H1 (cell line): ENCODE results near the gene CD300C. TPM values are rescaled to one million over a fixed set of nuclear protein-coding genes. Genes with fewer than 3 reads are reported as not detected.
"Not testable (repeated sequence)": the region's sequence is repeated elsewhere in the genome, so short reads cannot be mapped to it uniquely, and the experiment has no call there.

ENCODE experiments used
- CTCF ChIA-PET: fragments of 300-600 bp; sonication (Branson Sonifier 250); formaldehyde crosslinking; loops from one replicate; lab custom pipeline; 2021; ENCODE audit not compliant: partially characterized antibody; lab: Charles Lee
- POLR2A ChIA-PET: fragments of 300-600 bp; sonication (Branson Sonifier 250); formaldehyde crosslinking; loops from one replicate; lab custom pipeline; 2021; ENCODE audit warnings: inconsistent platforms; ENCODE audit not compliant: partially characterized antibody; lab: Charles Lee
- DNase-seq, 2 experiments: peaks; one replicate each; pipeline versions ENCODE4 v3.0.0 to v3.0.0-alpha.2; 2010 to 2022; ENCODE audit warnings: low spot score in 2 of 2, low read depth in 1 of 2, mixed read lengths in 1 of 2
- FAIRE-seq: peaks from 2 replicates; lab custom pipeline; 2011; peaks lifted over from hg19 to GRCh38; lab: Jason Lieb, UNC
- H2AFZ ChIP-seq: 2 replicates; pipeline ENCODE4 v1.8.1; 2012; ENCODE audit warnings: low read length, inconsistent platforms
- H2AK5ac ChIP-seq: 2 replicates; pipeline ENCODE4 v1.6.1; 2013; ENCODE audit warnings: low read depth, low read length
- H2BK120ac ChIP-seq: replicated peaks from 2 replicates; pipeline ENCODE3; 2013; ENCODE audit warnings: low read depth, low read length, inconsistent platforms
- H2BK12ac ChIP-seq: 2 replicates; pipeline ENCODE4 v1.6.1; 2013; ENCODE audit warnings: low read depth, low read length
- H2BK15ac ChIP-seq: 2 replicates; pipeline ENCODE4 v1.6.1; 2013; ENCODE audit warnings: low read length
- H2BK20ac ChIP-seq: 2 replicates; pipeline ENCODE4 v1.6.1; 2013; ENCODE audit warnings: low read length
- H2BK5ac ChIP-seq: 2 replicates; pipeline ENCODE4 v1.6.1; 2013; ENCODE audit warnings: low read depth, low read length
- H3K14ac ChIP-seq: 2 replicates; pipeline ENCODE4 v1.6.1; 2013; ENCODE audit warnings: inconsistent platforms; ENCODE audit not compliant: insufficient read length
- H3K18ac ChIP-seq: 2 replicates; pipeline ENCODE4 v1.6.1; 2013; ENCODE audit warnings: low read length; ENCODE audit errors: extremely low read depth
- H3K23ac ChIP-seq: 2 replicates; pipeline ENCODE4 v1.6.1; 2013; ENCODE audit warnings: inconsistent platforms; ENCODE audit not compliant: insufficient read length
- H3K23me2 ChIP-seq: 2 replicates; pipeline ENCODE4 v1.6.1; 2013; ENCODE audit warnings: low read depth, low read length
- H3K27ac ChIP-seq: 2 replicates; pipeline ENCODE4 v1.6.1; 2011; ENCODE audit warnings: low read depth, low read length, inconsistent platforms
- H3K27me3 ChIP-seq, 4 experiments: replicated peaks in 1 of 4; 1 replicate in 1 of 4; 2 replicates in 3 of 4; pipeline versions ENCODE4 v1.6.1 to v1.8.1; 2011 to 2013; ENCODE audit warnings: low read length in 3 of 4, mild to moderate bottlenecking in 3 of 4, inconsistent platforms in 2 of 4, mixed read lengths in 2 of 4, moderate library complexity in 1 of 4; ENCODE audit not compliant: control insufficient read depth in 3 of 4, insufficient read depth in 3 of 4; ENCODE audit errors: extremely low read depth in 1 of 4
- H3K36me3 ChIP-seq, 4 experiments: 2 replicates each; pipeline versions ENCODE4 v1.6.1 to v1.8.1; 2011 to 2013; ENCODE audit warnings: mild to moderate bottlenecking in 4 of 4, low read length in 3 of 4, moderate library complexity in 2 of 4, control low read depth in 1 of 4, inconsistent platforms in 1 of 4; ENCODE audit not compliant: insufficient read depth in 4 of 4, control insufficient read depth in 2 of 4
- H3K4ac ChIP-seq: replicated peaks from 2 replicates; pipeline ENCODE3; 2013; ENCODE audit warnings: low read length, low read depth, mixed read lengths, inconsistent platforms; ENCODE audit not compliant: insufficient read length
- H3K4me1 ChIP-seq, 4 experiments: replicated peaks in 1 of 4; 1 replicate in 1 of 4; 2 replicates in 3 of 4; pipeline versions ENCODE4 v1.6.1 to v1.8.1; 2011 to 2013; ENCODE audit warnings: low read length in 3 of 4, inconsistent platforms in 2 of 4, mixed read lengths in 1 of 4; ENCODE audit not compliant: insufficient read depth in 4 of 4, control insufficient read depth in 3 of 4
- H3K4me2 ChIP-seq, 2 experiments: 2 replicates each; pipeline versions ENCODE4 v1.6.1 to v1.8.1; 2011 to 2013; ENCODE audit warnings: low read depth in 2 of 2, low read length in 2 of 2, control low read depth in 1 of 2, inconsistent platforms in 1 of 2, mild to moderate bottlenecking in 1 of 2; ENCODE audit not compliant: insufficient read depth in 1 of 2
- H3K4me3 ChIP-seq, 4 experiments: fragments of 200-600, 300-600 bp in 1 of 4; sonication (generic), shearing (Covaris generic), sonication (Bioruptor Twin) in 1 of 4; 2 replicates each; pipeline versions ENCODE4 v1.5.1 to v1.8.1; 2011 to 2016; ENCODE audit warnings: low read length in 4 of 4, low read depth in 3 of 4, control low read depth in 2 of 4, inconsistent platforms in 2 of 4, mild to moderate bottlenecking in 2 of 4, mixed read lengths in 1 of 4, moderate library complexity in 1 of 4; ENCODE audit not compliant: insufficient read depth in 2 of 4; ENCODE audit errors: extremely low read depth in 1 of 4
- H3K56ac ChIP-seq: replicated peaks from 2 replicates; pipeline ENCODE3; 2013; ENCODE audit warnings: low read depth, mild to moderate bottlenecking, mixed read lengths, low read length, inconsistent platforms; ENCODE audit not compliant: insufficient read length
- H3K79me1 ChIP-seq: 2 replicates; pipeline ENCODE4 v1.6.1; 2013; ENCODE audit warnings: low read depth, low read length, control low read depth
- H3K79me2 ChIP-seq, 2 experiments: 2 replicates each; pipeline versions ENCODE4 v1.6.1 to v1.8.1; 2012 to 2013; ENCODE audit warnings: low read length in 2 of 2, mild to moderate bottlenecking in 2 of 2, inconsistent platforms in 1 of 2; ENCODE audit not compliant: insufficient read depth in 2 of 2, control insufficient read depth in 1 of 2
- H3K9ac ChIP-seq, 4 experiments: replicated peaks in 1 of 4; 1 replicate in 1 of 4; 2 replicates in 3 of 4; pipeline versions ENCODE4 v1.6.1 to v1.8.1; 2011 to 2013; ENCODE audit warnings: low read depth in 3 of 4, low read length in 3 of 4, control low read depth in 2 of 4, mild to moderate bottlenecking in 2 of 4, moderate library complexity in 2 of 4, inconsistent platforms in 1 of 4; ENCODE audit errors: extremely low read depth in 1 of 4
- H3K9me3 ChIP-seq, 2 experiments: 2 replicates each; pipeline versions ENCODE4 v1.6.1 to v1.8.1; 2012 to 2013; ENCODE audit warnings: mild to moderate bottlenecking in 2 of 2, moderate library complexity in 2 of 2, control low read depth in 1 of 2, inconsistent platforms in 1 of 2, low read depth in 1 of 2, low read length in 1 of 2, mixed read lengths in 1 of 2; ENCODE audit not compliant: insufficient read depth in 2 of 2
- H4K20me1 ChIP-seq, 2 experiments: replicated peaks in 1 of 2; 2 replicates each; pipeline versions ENCODE3 to v1.8.1; 2011 to 2013; ENCODE audit warnings: inconsistent platforms in 2 of 2, low read length in 2 of 2, mild to moderate bottlenecking in 1 of 2; ENCODE audit not compliant: insufficient read depth in 2 of 2, control insufficient read depth in 1 of 2
- H4K5ac ChIP-seq: 2 replicates; pipeline ENCODE4 v1.6.1; 2013; ENCODE audit warnings: low read length, low read depth, mixed read lengths, inconsistent platforms; ENCODE audit not compliant: insufficient read length
- H4K8ac ChIP-seq: 2 replicates; pipeline ENCODE4 v1.8.0; 2013; ENCODE audit warnings: mild to moderate bottlenecking, moderate library complexity, low read length, inconsistent platforms; ENCODE audit not compliant: insufficient read depth; ENCODE audit errors: extremely low read depth
- H4K91ac ChIP-seq: replicated peaks from 2 replicates; pipeline ENCODE3; 2013; ENCODE audit warnings: low read length, mixed read lengths, inconsistent platforms; ENCODE audit not compliant: insufficient read length
- WGBS, 2 experiments: shearing (Covaris generic) in 1 of 2; methylation state at CpG; one replicate each; pipeline versions ENCODE4 v1.1.6 to v1.1.7; 2013 to 2015; ENCODE audit warnings: low lambda C conversion rate in 2 of 2, mixed read lengths in 2 of 2, inconsistent platforms in 1 of 2, low coverage in 1 of 2, missing lambda C conversion rate in 1 of 2; ENCODE audit not compliant: insufficient replicate concordance in 2 of 2, insufficient coverage in 1 of 2, insufficient read length in 1 of 2; ENCODE audit errors: extremely low coverage in 1 of 2, missing lambda C conversion rate in 1 of 2; 5-methylcytosine and 5-hydroxymethylcytosine counted together
- polyA plus RNA-seq, 7 experiments: library from polyadenylated mRNA; depleted of rRNA in 3 of 7; stranded (reverse) in 5 of 7; unstranded in 2 of 7; fragments of >200 nt in 5 of 7; fragments of 200-250 nt in 2 of 7; gene quantifications; 1 replicate in 5 of 7; 2 replicates in 1 of 7; 4 replicates in 1 of 7; pipeline versions ENCODE4 v1.2.1 to v1.2.3, GENCODE V29; 2011 to 2013; ENCODE audit warnings: missing spikeins in 2 of 7, mixed read lengths in 2 of 7
- total RNA-seq: library from RNA; stranded (reverse); fragmentation: NEBNext Ultra II Directional; extraction: Animal tissue kit (Norgen Biotek cat#: 25700); gene quantifications from 2 replicates; pipeline ENCODE4 v1.2.1, GENCODE V29; 2021

CD300C gene
- total and polyA plus RNA-seq, 2 of the 8 experiments (the other 6 are each of a cell fraction or from before 2014, with no cell fraction given), result not detected

DNA sequence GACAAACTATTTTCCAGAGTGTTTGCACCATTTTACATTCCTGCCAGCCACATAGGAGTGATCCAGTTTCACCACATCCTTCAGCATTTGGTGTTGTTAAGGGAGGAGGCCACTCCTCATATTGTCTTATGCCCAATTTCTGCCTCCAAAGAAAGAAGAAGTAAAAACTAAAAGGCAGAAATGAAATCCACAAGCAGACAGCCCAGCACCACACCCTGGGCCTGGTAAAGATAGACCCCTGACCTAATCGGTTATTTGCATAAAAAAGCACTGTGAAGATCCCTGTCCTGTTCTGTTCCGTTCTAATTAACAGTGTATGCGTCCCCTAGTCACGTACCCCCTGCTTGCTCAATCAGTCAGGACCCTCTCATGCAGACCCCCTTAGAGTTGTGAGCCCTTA is 12.5 kb upstream of the CD300C start:
- H2BK120ac ChIP-seq, H3K27me3 ChIP-seq, H2AK5ac ChIP-seq, H3K56ac ChIP-seq, H3K18ac ChIP-seq, FAIRE-seq, DNase-seq, H4K20me1 ChIP-seq, H3K23me2 ChIP-seq, H3K4ac ChIP-seq, POLR2A ChIA-PET, H4K91ac ChIP-seq, H2AFZ ChIP-seq, H3K36me3 ChIP-seq, H3K9ac ChIP-seq, H2BK20ac ChIP-seq, H3K79me1 ChIP-seq, H2BK15ac ChIP-seq, H3K14ac ChIP-seq, H4K8ac ChIP-seq, H3K4me1 ChIP-seq, H4K5ac ChIP-seq, H2BK12ac ChIP-seq, H3K79me2 ChIP-seq, H3K4me2 ChIP-seq, H3K23ac ChIP-seq, H3K4me3 ChIP-seq, H3K27ac ChIP-seq, H2BK5ac ChIP-seq: not testable (repeated sequence)
- WGBS, 2 experiments, result 69% methylated on average over 4 of the region's 4 CpGs; no CpG with 5 or more reads in 1 of the 2 experiments
- CTCF ChIA-PET, result interaction anchor here (0.7 to 4.0 kb wide), 3 partner anchors 8 to 191 kb away, joined by 3 to 21 read pairs (median 3); partner anchors contain the start of genes CD300H and GPR142
- H3K9me3 ChIP-seq, result peaks cover 15 to 18% of the 10 kb centered on the region in 2 experiments
